OCI-M2 (cell line): ENCODE data around the gene CTNNAL1.

Experiments
- DNase-seq: peaks from one replicate; lab custom pipeline; 2025; ENCODE audit not compliant: unreplicated experiment; lab: John Stamatoyannopoulos, UW

Gene CTNNAL1

GRCh38 chr9:109030426-109030825 lies 17.1 kb upstream of the CTNNAL1 start:
- no peak for DNase-seq

- DNase-seq, result no peak
These were observed 15.2 kb upstream of the CTNNAL1 start for GRCh38 chr9:109028457-109028856.

GRCh38 chr9:109027176-109027575 lies 13.9 kb upstream of the CTNNAL1 start:
- no peak for DNase-seq

GRCh38 chr9:109026306-109026705 lies 13.0 kb upstream of the CTNNAL1 start:
- no peak for DNase-seq

GRCh38 chr9:109022873-109023272 lies 9.6 kb upstream of the CTNNAL1 start:
- no peak for DNase-seq

- DNase-seq, result no peak
These were observed 7.5 kb upstream of the CTNNAL1 start for GRCh38 chr9:109020581-109021511.

GRCh38 chr9:109020113-109020512 lies 6.8 kb upstream of the CTNNAL1 start:
- DNase-seq, result no peak

- DNase-seq, result no peak
These were observed 6.1 kb upstream of the CTNNAL1 start for GRCh38 chr9:109019420-109019819.

GRCh38 chr9:109017493-109017892 lies 4.2 kb upstream of the CTNNAL1 start:
- no peak for DNase-seq

GRCh38 chr9:109017061-109017460 lies 3.8 kb upstream of the CTNNAL1 start:
- no peak for DNase-seq

- DNase-seq, result no peak
These were observed 2.8 kb upstream of the CTNNAL1 start for GRCh38 chr9:109016132-109016531.

GRCh38 chr9:109014608-109015280 lies 1.4 kb upstream of the CTNNAL1 start:
- no peak for DNase-seq

- DNase-seq, result no peak
These were observed 644 bp upstream of the CTNNAL1 start for GRCh38 chr9:109013679-109014607.

- DNase-seq, result no peak
These were observed 1.1 kb downstream of the CTNNAL1 start for GRCh38 chr9:109012009-109012875.

GRCh38 chr9:109011231-109011671 lies 2.0 kb downstream of the CTNNAL1 start:
- DNase-seq, result no peak

GRCh38 chr9:109010746-109011145 lies 2.6 kb downstream of the CTNNAL1 start:
- no peak for DNase-seq

GRCh38 chr9:109005678-109006077 lies 7.6 kb downstream of the CTNNAL1 start:
- DNase-seq, result no peak

GRCh38 chr9:109003116-109003515 lies 10.2 kb downstream of the CTNNAL1 start:
- no peak for DNase-seq

GRCh38 chr9:109002141-109002540 lies 11.2 kb downstream of the CTNNAL1 start:
- no peak for DNase-seq

GRCh38 chr9:109001275-109001676 lies 12.0 kb downstream of the CTNNAL1 start:
- DNase-seq, result no peak
